ENCODE measurements around the gene CHMP1A.
A peak's percentile ranks its signal among the peaks of the same experiment; 100 is the strongest.
"Not testable (repeated sequence)": the region's sequence is repeated elsewhere in the genome, so short reads cannot be mapped to it uniquely, and the experiment has no call there.

The CHMP1A gene

DNA sequence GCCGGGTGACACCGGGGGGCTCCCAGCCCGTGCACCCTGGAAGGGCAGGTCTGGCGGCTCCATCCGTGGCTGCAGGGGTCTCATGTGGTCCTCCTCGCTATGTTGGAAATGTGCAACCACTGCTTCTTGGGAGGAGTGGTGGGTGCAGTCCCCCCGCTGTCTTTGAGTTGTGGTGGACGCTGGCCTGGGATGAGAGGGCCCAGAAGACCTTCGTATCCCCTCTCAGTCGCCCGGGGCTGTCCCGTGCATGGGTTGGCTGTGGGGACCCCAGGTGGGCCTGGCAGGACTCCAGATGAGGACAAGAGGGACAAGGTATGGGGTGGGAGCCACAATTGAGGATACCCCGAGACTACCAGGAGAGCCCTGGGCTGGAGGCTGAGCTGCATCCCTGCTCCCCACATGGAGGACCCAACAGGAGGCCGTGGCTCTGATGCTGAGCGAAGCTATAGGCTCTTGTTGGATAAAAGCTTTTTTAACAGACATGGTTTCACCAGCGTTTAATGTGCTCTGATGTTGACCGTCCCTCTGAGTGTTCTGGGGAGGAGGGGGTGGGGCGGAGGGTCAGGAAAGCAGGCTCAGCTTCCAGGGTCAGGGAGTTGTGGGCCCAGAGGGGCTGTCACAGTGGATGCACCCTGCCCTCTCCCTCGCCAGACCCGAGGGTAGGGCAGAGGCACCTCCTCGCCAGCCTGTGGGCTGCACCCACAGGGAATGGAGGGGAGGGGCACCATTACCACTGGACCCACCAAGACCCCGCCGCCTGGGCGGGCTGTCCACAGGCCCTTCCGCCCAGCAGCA, 38.6 kb upstream of the CHMP1A start:
- H3K9me3 Mint-ChIP-seq, result no peaks in the 10 kb centered on the region
- H3K27ac Mint-ChIP-seq, result no peak overlapping the region
- H3K36me3 Mint-ChIP-seq, result peaks cover 5% of the 10 kb centered on the region
- peaks cover 16% of the 10 kb centered on the region for H3K4me1 Mint-ChIP-seq
- DNase-seq (ENCODE audit: low spot score in 2 of 2), result no peak
- ATAC-seq (ENCODE audit: low read depth), result no peak
- H3K27me3 Mint-ChIP-seq, result no peaks in the 10 kb centered on the region
- H3K4me3 Mint-ChIP-seq, result no peak overlapping the region

DNA sequence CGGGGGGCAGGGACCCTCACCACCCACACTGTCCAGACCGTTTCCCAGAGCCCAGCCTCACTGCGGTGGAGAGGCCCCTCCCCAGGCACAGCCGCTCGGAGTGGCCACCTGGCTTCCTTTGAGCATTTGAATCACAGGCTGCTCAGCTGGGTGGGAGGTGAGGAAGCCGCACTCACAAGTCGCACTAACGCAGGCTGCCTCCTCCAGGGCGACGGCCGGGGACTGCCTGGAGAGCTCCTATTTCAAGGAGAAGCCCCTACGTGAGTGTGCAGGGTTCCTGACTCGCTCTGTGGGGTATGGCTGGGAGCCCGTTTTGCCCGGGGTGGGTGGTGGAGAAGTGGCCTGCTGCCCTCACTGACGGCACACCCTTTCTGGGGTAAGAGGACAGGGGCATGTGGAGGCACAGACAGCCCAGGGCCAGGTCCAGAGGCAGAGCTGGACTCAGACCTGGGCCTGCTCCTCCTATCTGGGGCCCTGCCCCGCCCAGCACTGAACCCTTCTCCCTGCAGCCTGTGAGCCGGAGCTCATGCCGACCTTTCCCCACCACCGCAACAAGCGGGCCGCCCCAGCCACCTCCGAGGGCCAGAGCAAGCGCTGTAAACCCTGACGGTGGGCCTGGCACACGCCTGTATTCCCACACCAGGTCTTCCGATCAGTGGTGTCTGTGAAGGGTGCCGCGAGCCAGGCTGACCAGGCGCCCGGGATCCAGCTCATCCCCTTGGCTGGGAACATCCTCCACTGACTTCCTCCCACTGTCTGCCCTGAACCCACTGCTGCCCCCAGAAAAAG, 37.8 kb upstream of the CHMP1A start:
- ATAC-seq (ENCODE audit: low read depth) (no peak), DNase-seq (ENCODE audit: low spot score in 2 of 2) (no peak)
- H3K4me3 Mint-ChIP-seq, result no peak overlapping the region
- peaks cover 14% of the 10 kb centered on the region for H3K4me1 Mint-ChIP-seq
- H3K27ac Mint-ChIP-seq, result no peak overlapping the region
- no peaks in the 10 kb centered on the region for H3K9me3 Mint-ChIP-seq
- H3K36me3 Mint-ChIP-seq, result peaks cover 8% of the 10 kb centered on the region
- no peaks in the 10 kb centered on the region for H3K27me3 Mint-ChIP-seq

- H3K36me3 Mint-ChIP-seq; H3K4me1 Mint-ChIP-seq; H3K27me3 Mint-ChIP-seq; H3K27ac Mint-ChIP-seq; ATAC-seq (ENCODE audit: low read depth); H3K4me3 Mint-ChIP-seq; H3K9me3 Mint-ChIP-seq; DNase-seq (ENCODE audit: low spot score in 2 of 2): not testable (repeated sequence)
Measured at GRCh38 chr16:89694784-89695085, 37.2 kb upstream of the CHMP1A start.

DNA sequence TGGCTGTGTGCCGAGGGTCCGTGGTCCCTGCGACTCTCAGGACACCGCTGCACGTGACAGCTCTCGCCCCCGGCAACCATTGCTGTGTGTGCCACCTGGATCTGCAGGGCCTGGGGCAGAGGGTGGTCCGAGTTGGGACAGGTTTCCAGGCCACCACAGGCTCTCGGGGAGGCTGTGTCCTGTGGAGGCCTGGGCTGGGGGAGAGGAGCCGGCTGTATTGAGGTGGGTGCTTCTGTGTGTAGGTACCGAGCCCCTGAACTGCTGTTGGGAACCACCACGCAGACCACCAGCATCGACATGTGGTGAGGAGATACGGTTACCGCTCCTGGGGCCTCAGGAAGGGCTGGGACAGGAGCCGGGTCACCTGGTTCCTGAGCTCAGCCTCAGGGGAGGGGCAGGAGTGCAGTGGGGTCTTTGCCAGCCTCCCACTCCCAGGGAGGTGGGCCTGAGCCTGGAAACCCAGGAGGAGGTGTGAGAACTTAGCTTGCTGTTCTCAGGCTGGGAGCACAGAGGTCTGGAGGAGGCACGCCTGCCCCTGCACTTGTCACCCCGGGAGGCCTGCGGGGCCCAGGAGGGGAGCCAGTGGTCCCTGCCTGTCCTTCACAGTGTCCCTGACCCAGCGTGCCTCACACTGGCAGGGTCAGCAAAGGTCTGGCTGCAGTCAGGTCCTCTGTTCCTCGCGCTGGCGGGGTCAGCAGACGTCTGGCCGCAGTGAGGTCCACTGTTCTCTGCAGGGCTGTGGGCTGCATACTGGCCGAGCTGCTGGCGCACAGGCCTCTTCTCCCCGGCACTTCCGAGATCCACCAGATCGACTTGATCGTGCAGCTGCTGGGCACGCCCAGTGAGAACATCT, 36.6 kb upstream of the CHMP1A start:
- ATAC-seq (ENCODE audit: low read depth) (no peak), DNase-seq (ENCODE audit: low spot score in 2 of 2) (no peak)
- H3K27ac Mint-ChIP-seq, result no peak overlapping the region
- H3K36me3 Mint-ChIP-seq, result peaks cover 10% of the 10 kb centered on the region
- peaks cover 10% of the 10 kb centered on the region for H3K4me1 Mint-ChIP-seq
- no peaks in the 10 kb centered on the region for H3K9me3 Mint-ChIP-seq
- no peaks in the 10 kb centered on the region for H3K27me3 Mint-ChIP-seq
- no peak overlapping the region for H3K4me3 Mint-ChIP-seq

DNA sequence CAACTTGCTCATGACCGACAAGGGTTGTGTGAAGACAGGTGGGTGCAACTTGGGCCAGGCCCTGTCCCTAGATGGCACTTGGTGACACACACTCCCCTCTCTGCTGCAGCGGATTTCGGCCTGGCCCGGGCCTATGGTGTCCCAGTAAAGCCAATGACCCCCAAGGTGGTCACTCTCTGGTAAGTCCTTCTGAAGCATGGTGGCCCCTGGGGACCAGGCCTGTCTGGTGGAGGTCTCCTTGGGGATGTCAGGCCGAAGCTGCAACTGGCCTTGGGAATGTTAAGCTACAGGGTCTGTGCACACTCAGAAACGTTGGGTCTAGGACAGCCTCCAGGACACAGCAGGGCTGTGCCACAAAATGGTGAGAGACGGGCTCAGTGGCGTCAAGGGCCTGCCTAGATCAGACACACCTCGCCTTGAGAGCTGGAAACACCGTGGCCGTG, 35.8 kb upstream of the CHMP1A start:
- H3K27ac Mint-ChIP-seq, result no peak overlapping the region
- no peak overlapping the region for H3K4me3 Mint-ChIP-seq
- H3K27me3 Mint-ChIP-seq, result no peaks in the 10 kb centered on the region
- no peak for ATAC-seq (ENCODE audit: low read depth)
- H3K4me1 Mint-ChIP-seq, result peaks cover 10% of the 10 kb centered on the region
- peaks cover 10% of the 10 kb centered on the region for H3K36me3 Mint-ChIP-seq
- no peak for DNase-seq (ENCODE audit: low spot score in 2 of 2)
- no peaks in the 10 kb centered on the region for H3K9me3 Mint-ChIP-seq

GRCh38 chr16:89691986-89692569, 34.6 kb upstream of the CHMP1A start:
- Mint-ChIP-seq H3K9me3 (no peaks in the 10 kb centered on the region), H3K4me1 (peaks cover 15% of the 10 kb centered on the region), H3K27me3 (no peaks in the 10 kb centered on the region), H3K36me3 (peaks cover 10% of the 10 kb centered on the region), H3K4me3 (no peak overlapping the region), H3K27ac (no peak overlapping the region)
- ATAC-seq (ENCODE audit: low read depth), result no peak
- DNase-seq (ENCODE audit: low spot score in 2 of 2), result no peak

DNA sequence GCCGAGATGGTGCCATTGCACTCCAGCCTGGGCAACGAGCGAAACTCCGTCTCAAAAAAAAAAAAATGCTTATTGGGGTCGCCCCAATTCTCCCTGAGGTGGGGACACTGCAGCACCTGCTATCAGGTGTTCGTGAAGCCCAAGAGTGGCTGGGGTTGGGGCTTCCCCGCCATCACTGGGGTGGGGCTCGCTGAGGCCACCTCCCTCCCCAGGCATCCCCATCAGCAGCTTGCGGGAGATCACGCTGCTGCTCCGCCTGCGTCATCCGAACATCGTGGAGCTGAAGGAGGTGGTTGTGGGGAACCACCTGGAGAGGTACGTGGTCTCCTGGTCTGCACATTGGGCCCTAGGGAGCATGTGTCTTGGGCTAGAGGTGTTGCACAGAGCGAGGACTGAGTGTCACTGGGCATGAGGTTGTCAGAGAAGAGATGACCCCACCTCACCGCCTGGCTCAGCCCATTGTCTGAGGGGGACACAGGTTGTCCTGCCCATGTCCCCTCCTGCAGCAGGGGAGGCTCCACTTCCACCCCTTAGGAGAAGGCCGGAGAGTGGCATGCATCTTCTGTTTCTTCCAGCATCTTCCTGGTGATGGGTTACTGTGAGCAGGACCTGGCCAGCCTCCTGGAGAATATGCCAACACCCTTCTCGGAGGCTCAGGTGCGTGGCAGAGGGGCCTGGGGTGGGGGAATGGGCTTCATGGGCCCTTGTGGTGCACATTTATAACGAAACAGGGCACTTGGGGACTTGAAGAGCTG, 33.9 kb upstream of the CHMP1A start:
- no peak overlapping the region for H3K27ac Mint-ChIP-seq
- DNase-seq (ENCODE audit: low spot score in 2 of 2), result no peak

DNA sequence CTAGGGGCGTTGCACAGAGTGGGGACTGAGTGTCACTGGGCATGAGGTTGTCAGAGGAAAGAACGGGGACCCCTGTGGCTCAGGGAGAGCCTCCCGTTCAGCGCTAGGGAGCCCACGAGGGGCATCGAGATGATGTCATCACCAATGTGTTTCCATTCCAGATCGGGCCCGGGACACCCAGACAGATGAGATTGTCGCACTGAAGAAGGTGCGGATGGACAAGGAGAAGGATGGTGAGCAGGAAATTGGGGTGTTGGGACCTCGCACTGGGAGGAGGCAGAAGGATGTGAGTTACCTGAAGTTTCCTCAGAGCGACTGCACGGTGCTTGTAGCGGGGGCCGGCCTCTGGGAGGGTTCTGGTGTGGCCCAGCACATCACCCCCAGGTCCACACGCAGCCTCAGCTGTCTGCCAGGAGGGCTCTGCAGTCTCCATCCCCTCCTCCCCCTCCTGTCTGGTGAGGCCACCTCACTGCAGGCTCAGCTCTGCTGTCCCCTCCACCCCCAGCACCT, 32.9 kb upstream of the CHMP1A start:
- H3K4me1 Mint-ChIP-seq, result peaks cover 16% of the 10 kb centered on the region
- no peaks in the 10 kb centered on the region for H3K9me3 Mint-ChIP-seq
- no peaks in the 10 kb centered on the region for H3K27me3 Mint-ChIP-seq
- H3K27ac Mint-ChIP-seq, result no peak overlapping the region
- DNase-seq (ENCODE audit: low spot score in 2 of 2), result no peak
- no peak overlapping the region for H3K4me3 Mint-ChIP-seq
- peaks cover 10% of the 10 kb centered on the region for H3K36me3 Mint-ChIP-seq
- ATAC-seq (ENCODE audit: low read depth), result no peak

More for the DNA sequence above, 33.9 kb upstream of the CHMP1A start:
- Mint-ChIP-seq H3K27me3 (no peaks in the 10 kb centered on the region), H3K4me3 (no peak overlapping the region), H3K36me3 (peaks cover 10% of the 10 kb centered on the region), H3K9me3 (no peaks in the 10 kb centered on the region), H3K4me1 (peaks cover 15% of the 10 kb centered on the region)
- ATAC-seq (ENCODE audit: low read depth), result no peak

GRCh38 chr16:89689621-89690020, 32.1 kb upstream of the CHMP1A start:
- not testable (repeated sequence) for ATAC-seq (ENCODE audit: low read depth); H3K36me3 Mint-ChIP-seq

DNA sequence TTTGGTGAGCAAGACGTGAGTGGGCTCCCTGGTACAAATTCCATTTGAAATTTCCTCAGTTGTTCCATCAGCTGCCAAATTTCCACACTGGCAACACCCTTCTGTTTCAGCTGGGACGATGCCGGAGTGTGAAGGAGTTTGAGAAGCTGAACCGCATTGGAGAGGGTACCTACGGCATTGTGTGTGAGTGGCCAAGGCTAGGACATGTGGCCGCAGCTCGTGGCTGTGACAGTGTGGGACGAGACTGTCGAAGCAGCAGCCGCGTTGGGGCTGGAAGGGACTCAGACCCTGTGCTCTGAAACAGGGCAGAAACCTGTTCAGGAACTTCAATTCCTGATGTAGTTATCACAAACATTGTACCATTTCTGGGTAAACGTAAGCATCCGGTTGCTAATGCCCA, 31.6 kb upstream of the CHMP1A start:
- ATAC-seq (ENCODE audit: low read depth) (no peak), DNase-seq (ENCODE audit: low spot score in 2 of 2) (no peak)
- H3K9me3 Mint-ChIP-seq, result no peaks in the 10 kb centered on the region
- peaks cover 10% of the 10 kb centered on the region for H3K36me3 Mint-ChIP-seq
- H3K4me3 Mint-ChIP-seq, result no peak overlapping the region
- H3K4me1 Mint-ChIP-seq, result peaks cover 16% of the 10 kb centered on the region
- H3K27me3 Mint-ChIP-seq, result no peaks in the 10 kb centered on the region
- no peak overlapping the region for H3K27ac Mint-ChIP-seq

More at GRCh38 chr16:89689621-89690020, 32.1 kb upstream of the CHMP1A start:
- not testable (repeated sequence) for H3K27me3 Mint-ChIP-seq; H3K27ac Mint-ChIP-seq; H3K9me3 Mint-ChIP-seq; H3K4me3 Mint-ChIP-seq; DNase-seq (ENCODE audit: low spot score in 2 of 2)
- H3K4me1 Mint-ChIP-seq, result peaks cover 16% of the 10 kb centered on the region

- Mint-ChIP-seq H3K4me1 (peaks cover 9% of the 10 kb centered on the region), H3K27ac (no peak overlapping the region), H3K9me3 (no peaks in the 10 kb centered on the region), H3K36me3 (peaks cover 6% of the 10 kb centered on the region), H3K27me3 (no peaks in the 10 kb centered on the region), H3K4me3 (peak overlapping the region; percentile 27)
- ATAC-seq (ENCODE audit: low read depth) (no peak), DNase-seq (ENCODE audit: low spot score in 2 of 2) (no peak)
Measured at GRCh38 chr16:89688395-89688794, 30.9 kb upstream of the CHMP1A start.

GRCh38 chr16:89687092-89687940, 29.8 kb upstream of the CHMP1A start:
- Mint-ChIP-seq H3K36me3 (peaks cover 4% of the 10 kb centered on the region), H3K4me1 (peaks cover 8% of the 10 kb centered on the region), H3K27me3 (no peaks in the 10 kb centered on the region), H3K9me3 (no peaks in the 10 kb centered on the region), H3K4me3 (peak overlapping the region; percentile 96), H3K27ac (peak overlapping the region; percentile 16)
- DNase-seq (ENCODE audit: low spot score in 2 of 2) (no peak), ATAC-seq (ENCODE audit: low read depth) (peak; percentile 30)
